ENCODE data around the gene SERGEF.

Gene SERGEF

DNA sequence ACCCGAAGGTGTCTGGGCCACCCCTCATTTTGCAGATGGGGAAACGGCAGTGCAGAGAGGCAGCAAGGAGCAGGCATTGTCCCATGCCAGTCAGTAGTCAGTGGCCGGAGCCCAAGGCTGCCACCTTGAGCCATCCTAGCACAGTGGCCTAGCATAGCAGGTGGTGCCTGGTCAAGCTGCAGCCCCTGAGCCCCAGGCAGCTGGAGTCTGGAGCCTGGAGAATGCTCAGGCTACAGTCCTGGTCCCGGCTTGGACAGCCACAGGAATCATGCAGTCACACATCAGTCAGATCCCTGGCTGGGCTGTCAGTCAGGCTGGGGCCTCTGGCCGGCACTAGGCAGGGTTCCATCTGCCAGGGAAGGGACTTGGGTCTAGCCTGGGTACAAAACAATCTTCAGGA is 259.7 kb downstream of the SERGEF start:
- TF ChIP-seq, protein P1, sequence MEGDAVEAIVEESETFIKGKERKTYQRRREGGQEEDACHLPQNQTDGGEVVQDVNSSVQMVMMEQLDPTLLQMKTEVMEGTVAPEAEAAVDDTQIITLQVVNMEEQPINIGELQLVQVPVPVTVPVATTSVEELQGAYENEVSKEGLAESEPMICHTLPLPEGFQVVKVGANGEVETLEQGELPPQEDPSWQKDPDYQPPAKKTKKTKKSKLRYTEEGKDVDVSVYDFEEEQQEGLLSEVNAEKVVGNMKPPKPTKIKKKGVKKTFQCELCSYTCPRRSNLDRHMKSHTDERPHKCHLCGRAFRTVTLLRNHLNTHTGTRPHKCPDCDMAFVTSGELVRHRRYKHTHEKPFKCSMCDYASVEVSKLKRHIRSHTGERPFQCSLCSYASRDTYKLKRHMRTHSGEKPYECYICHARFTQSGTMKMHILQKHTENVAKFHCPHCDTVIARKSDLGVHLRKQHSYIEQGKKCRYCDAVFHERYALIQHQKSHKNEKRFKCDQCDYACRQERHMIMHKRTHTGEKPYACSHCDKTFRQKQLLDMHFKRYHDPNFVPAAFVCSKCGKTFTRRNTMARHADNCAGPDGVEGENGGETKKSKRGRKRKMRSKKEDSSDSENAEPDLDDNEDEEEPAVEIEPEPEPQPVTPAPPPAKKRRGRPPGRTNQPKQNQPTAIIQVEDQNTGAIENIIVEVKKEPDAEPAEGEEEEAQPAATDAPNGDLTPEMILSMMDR (IDR thresholded peaks at IDR 0.05; ENCODE audit: control insufficient read depth, insufficient read depth, low read depth, low read length, missing control alignments) = no peak
- no peak overlapping the region for H3K4me3 ChIP-seq (ENCODE audit: control insufficient read depth, low read depth, low read length)
- DNase-seq (ENCODE audit: low read depth) = no peak

DNA sequence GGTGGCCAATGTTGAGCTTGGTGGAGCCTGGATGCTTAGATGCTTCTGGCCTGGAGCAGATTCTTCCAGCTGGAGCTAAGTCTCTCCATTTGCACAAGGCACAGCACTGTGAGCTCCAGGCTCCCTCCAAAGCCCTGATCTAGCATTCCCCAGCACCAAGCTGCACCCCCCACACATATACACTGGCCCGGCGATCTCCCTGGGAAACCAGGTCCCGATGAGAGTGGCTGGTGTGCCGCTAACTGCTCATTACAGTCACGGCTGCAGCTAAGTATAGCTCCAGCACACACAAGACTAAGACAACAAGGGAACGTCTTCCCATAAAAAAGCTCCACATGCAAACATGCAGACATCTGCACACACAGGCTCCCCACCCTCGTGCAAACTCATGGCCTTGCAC is 260.7 kb downstream of the SERGEF start:
- DNase-seq (ENCODE audit: low read depth) = no peak
- no peak overlapping the region for H3K4me3 ChIP-seq (ENCODE audit: control insufficient read depth, low read depth, low read length)
- TF ChIP-seq, protein P1 (IDR thresholded peaks at IDR 0.05; ENCODE audit: control insufficient read depth, insufficient read depth, low read depth, low read length, missing control alignments) = no peak

GRCh38 chr11:17751558-17751957 is 261.3 kb downstream of the SERGEF start:
- DNase-seq (ENCODE audit: low read depth) = no peak
- TF ChIP-seq, protein P1 (IDR thresholded peaks at IDR 0.05; ENCODE audit: control insufficient read depth, insufficient read depth, low read depth, low read length, missing control alignments) = no peak
- H3K4me3 ChIP-seq (ENCODE audit: control insufficient read depth, low read depth, low read length) = no peak overlapping the region

GRCh38 chr11:17750801-17751165 is 262.1 kb downstream of the SERGEF start:
- TF ChIP-seq, protein P1 (IDR thresholded peaks at IDR 0.05; ENCODE audit: control insufficient read depth, insufficient read depth, low read depth, low read length, missing control alignments) = no peak
- no peak for DNase-seq (ENCODE audit: low read depth)
- H3K4me3 ChIP-seq (ENCODE audit: control insufficient read depth, low read depth, low read length) = no peak overlapping the region

DNA sequence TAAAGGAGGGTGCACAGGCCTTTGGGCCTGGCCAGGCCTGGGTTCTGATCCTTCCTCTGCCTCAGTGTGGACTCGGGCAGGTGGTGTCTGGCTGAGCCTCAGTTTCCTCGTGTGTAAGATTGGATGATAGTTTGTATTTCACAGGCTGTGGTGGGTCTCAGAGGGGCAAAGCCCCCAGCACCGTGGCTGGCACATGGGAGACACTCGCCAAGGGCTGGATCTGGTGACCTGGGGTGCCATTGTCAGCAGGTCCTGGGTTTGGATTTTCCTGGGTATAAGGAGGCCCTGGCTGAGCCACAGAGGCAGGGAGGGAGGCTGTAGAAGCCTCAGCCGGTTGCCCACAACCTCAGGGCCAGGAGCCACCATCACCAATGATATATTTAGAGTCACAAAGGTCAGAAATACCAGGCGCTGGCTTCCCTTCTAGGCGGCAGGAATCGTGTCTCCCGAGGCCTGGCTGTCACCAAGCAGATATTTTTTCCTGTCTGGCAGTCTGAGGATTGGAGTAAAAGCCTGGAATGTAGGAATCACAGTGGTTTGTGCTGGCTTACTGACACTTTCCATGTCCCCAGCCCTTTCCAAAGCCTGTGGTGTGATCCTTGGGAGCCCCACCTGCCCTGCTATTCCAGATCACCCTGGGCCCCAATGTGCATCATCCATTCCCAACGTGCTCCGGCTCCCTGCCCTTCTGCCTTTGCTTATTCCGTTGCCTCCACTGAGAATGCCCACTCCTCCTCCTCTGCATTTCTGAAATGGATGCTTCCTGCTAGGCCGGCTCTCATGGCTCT is 262.6 kb downstream of the SERGEF start:
- H3K4me3 ChIP-seq (ENCODE audit: control insufficient read depth, low read depth, low read length) = no peak overlapping the region
- TF ChIP-seq, protein P1 (IDR thresholded peaks at IDR 0.05; ENCODE audit: control insufficient read depth, insufficient read depth, low read depth, low read length, missing control alignments) = no peak
- DNase-seq (ENCODE audit: low read depth) = no peak

DNA sequence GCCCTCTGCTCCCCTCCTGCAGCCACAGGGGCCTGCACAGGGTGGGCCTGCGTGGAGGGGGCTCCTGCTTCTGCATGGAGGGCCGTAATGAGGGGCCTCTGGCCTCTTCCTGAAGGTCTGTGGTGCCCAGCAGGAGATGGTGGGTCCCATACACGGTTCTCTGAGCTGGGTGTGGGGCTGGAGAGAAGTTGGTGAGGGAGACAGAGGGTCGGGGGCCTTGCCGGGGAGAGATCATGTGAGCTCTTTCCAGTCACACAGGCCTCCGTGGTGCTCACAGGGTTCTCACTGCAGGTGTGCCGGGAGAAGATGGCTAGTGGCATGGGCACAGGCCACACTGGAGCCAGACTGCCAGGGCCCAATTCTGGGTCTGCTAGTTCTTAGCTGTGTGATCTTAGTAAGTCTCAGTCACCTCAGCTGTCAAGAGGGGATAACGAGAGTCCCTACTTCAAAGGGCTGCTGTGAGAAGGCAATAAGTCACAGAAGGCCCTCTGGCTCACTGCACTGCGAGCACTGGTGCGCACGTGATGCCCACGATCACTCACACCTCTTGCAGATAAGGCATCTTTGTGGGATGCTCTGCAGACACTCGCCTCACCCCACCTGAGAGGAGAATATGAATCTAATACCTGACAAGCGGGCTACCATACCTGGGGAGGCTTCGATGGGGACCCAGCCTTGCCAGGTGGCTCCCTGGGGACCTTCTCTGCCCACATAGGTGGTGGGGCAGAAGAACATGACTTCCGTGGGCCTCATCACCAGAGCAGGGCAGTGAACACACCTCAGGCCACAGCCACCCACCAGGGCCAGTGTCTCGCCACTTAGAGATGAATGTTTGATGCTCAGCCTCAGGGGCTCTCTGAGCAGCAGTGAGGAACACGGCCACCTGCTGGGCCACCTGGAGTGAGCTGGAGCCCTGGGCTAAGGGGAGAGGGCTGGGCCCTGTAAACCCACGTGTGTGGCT is 263.8 kb downstream of the SERGEF start:
- TF ChIP-seq, protein P1 (IDR thresholded peaks at IDR 0.05; ENCODE audit: control insufficient read depth, insufficient read depth, low read depth, low read length, missing control alignments) = no peak
- no peak for DNase-seq (ENCODE audit: low read depth)
- H3K4me3 ChIP-seq (ENCODE audit: control insufficient read depth, low read depth, low read length) = no peak overlapping the region
